ENCODE data around the gene CHMP4A. TPM values are rescaled to one million over a fixed set of nuclear protein-coding genes. Genes with fewer than 3 reads are reported as not detected.

The CHMP4A gene
- total and polyA plus RNA-seq, 2 of the 13 experiments (the other 11 are each of a cell fraction or from before 2014, with no cell fraction given): 83.6 to 113 TPM

DNA sequence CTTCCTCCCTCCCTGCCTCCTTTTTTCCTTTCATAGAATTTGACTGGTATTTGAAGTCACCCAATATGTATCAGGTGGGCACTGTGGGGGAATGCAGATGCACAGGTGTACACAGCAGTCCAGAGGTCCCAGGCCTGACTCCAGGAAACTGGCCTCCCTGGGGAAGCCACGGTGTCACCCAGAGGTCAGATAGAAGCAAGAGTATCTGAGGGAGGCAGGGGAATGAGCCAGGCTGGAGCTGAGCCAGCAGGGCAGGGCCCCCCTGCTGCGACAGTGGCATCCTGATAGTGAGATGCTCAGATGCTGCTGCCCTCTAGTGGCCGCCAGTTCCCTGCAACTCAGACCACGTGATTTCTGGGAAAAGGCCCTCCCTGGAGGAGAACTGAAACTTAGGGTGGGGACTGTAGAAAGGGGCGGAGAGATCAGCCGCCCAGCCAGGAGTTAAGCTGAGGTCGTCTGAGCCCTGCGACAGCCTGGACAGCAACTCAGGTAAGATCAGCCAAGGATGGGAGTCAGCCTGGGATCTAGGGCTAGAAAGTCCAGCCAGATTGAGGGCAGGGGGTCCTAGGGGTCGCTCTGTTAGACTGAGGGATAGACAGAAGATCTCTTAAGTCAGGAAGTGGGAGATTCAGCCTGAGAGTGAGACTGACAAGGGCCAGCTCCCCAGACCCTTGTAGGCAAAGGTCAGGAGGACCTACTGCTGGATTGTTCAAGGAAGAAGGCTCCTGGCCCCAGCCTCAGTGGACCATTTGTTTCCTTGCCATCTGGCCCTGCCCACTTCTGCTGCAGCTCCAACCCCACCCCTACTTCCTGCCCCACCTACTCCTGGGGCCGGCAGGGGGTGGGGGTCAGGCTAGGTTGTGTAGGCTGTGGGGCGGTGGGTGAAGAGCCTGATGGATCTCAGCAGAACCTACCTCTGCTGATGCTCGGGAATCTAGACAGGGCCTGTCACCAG, 52.2 kb downstream of the CHMP4A start, which contains the start of gene IRF9 (continued):
- TF ChIP-seq, protein P1, sequence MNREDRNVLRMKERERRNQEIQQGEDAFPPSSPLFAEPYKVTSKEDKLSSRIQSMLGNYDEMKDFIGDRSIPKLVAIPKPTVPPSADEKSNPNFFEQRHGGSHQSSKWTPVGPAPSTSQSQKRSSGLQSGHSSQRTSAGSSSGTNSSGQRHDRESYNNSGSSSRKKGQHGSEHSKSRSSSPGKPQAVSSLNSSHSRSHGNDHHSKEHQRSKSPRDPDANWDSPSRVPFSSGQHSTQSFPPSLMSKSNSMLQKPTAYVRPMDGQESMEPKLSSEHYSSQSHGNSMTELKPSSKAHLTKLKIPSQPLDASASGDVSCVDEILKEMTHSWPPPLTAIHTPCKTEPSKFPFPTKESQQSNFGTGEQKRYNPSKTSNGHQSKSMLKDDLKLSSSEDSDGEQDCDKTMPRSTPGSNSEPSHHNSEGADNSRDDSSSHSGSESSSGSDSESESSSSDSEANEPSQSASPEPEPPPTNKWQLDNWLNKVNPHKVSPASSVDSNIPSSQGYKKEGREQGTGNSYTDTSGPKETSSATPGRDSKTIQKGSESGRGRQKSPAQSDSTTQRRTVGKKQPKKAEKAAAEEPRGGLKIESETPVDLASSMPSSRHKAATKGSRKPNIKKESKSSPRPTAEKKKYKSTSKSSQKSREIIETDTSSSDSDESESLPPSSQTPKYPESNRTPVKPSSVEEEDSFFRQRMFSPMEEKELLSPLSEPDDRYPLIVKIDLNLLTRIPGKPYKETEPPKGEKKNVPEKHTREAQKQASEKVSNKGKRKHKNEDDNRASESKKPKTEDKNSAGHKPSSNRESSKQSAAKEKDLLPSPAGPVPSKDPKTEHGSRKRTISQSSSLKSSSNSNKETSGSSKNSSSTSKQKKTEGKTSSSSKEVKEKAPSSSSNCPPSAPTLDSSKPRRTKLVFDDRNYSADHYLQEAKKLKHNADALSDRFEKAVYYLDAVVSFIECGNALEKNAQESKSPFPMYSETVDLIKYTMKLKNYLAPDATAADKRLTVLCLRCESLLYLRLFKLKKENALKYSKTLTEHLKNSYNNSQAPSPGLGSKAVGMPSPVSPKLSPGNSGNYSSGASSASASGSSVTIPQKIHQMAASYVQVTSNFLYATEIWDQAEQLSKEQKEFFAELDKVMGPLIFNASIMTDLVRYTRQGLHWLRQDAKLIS (CRISPR knock-in tag; IDR thresholded peaks at IDR 0.05): no peak; the same call in 1 of the 2 replicates
- TF ChIP-seq SCMH1 (CRISPR knock-in tag; IDR thresholded peaks at IDR 0.05; ENCODE audit: borderline replicate concordance): no peak
- no peak; the same call in 1 of the 2 replicates for TF ChIP-seq FOSL1 (CRISPR knock-in tag; IDR thresholded peaks at IDR 0.05; ENCODE audit: borderline replicate concordance)
- TF ChIP-seq ZNF768 (CRISPR knock-in tag; IDR thresholded peaks at IDR 0.05): peak; percentile 21; the same call in 1 of the 2 replicates
- TF ChIP-seq, protein P2, sequence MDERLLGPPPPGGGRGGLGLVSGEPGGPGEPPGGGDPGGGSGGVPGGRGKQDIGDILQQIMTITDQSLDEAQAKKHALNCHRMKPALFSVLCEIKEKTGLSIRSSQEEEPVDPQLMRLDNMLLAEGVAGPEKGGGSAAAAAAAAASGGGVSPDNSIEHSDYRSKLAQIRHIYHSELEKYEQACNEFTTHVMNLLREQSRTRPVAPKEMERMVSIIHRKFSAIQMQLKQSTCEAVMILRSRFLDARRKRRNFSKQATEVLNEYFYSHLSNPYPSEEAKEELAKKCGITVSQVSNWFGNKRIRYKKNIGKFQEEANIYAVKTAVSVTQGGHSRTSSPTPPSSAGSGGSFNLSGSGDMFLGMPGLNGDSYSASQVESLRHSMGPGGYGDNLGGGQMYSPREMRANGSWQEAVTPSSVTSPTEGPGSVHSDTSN (CRISPR knock-in tag; IDR thresholded peaks at IDR 0.05): peak; percentile 69
- 0 out of 2 replicates have a peak, but pooled peaks have one; percentile 54 for TF ChIP-seq ZSCAN12 (CRISPR knock-in tag; IDR thresholded peaks at IDR 0.05)
- TF ChIP-seq SRSF9 (IDR thresholded peaks at IDR 0.05; ENCODE audit: borderline replicate concordance, insufficient read depth, low read depth, low read length, poor library complexity, severe bottlenecking): no peak
- peak; percentile 83 for TF ChIP-seq MNT (IDR thresholded peaks at IDR 0.05)
- TF ChIP-seq ZNF747 (CRISPR knock-in tag; IDR thresholded peaks at IDR 0.05; ENCODE audit: borderline replicate concordance): peak; percentile 99
- peak; percentile 95 for TF ChIP-seq GFI1 (CRISPR knock-in tag; IDR thresholded peaks at IDR 0.05; ENCODE audit: borderline replicate concordance)
- peak; percentile 95; the same call in 1 of the 2 replicates for TF ChIP-seq PHF21A (CRISPR knock-in tag; IDR thresholded peaks at IDR 0.05)
- TF ChIP-seq, protein P3, sequence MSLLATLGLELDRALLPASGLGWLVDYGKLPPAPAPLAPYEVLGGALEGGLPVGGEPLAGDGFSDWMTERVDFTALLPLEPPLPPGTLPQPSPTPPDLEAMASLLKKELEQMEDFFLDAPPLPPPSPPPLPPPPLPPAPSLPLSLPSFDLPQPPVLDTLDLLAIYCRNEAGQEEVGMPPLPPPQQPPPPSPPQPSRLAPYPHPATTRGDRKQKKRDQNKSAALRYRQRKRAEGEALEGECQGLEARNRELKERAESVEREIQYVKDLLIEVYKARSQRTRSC (CRISPR knock-in tag; IDR thresholded peaks at IDR 0.05; ENCODE audit: low read depth): no peak
- TF ChIP-seq, protein P4, sequence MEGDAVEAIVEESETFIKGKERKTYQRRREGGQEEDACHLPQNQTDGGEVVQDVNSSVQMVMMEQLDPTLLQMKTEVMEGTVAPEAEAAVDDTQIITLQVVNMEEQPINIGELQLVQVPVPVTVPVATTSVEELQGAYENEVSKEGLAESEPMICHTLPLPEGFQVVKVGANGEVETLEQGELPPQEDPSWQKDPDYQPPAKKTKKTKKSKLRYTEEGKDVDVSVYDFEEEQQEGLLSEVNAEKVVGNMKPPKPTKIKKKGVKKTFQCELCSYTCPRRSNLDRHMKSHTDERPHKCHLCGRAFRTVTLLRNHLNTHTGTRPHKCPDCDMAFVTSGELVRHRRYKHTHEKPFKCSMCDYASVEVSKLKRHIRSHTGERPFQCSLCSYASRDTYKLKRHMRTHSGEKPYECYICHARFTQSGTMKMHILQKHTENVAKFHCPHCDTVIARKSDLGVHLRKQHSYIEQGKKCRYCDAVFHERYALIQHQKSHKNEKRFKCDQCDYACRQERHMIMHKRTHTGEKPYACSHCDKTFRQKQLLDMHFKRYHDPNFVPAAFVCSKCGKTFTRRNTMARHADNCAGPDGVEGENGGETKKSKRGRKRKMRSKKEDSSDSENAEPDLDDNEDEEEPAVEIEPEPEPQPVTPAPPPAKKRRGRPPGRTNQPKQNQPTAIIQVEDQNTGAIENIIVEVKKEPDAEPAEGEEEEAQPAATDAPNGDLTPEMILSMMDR (CRISPR knock-in tag; IDR thresholded peaks at IDR 0.05): peak; percentile 100
- TF ChIP-seq NFYB (CRISPR knock-in tag; IDR thresholded peaks at IDR 0.05): peak; percentile 67
- peak; percentile 99 for TF ChIP-seq ZNF891 (CRISPR knock-in tag; IDR thresholded peaks at IDR 0.05)
- TF ChIP-seq TBX3 (IDR thresholded peaks at IDR 0.05; ENCODE audit: borderline replicate concordance): no peak
- TF ChIP-seq ESRRA (CRISPR knock-in tag; IDR thresholded peaks at IDR 0.05; ENCODE audit: low read depth): peak; percentile 82
- TF ChIP-seq ZNF12 (CRISPR knock-in tag; IDR thresholded peaks at IDR 0.05): peak; percentile 70; the same call in 1 of the 2 replicates
- peak; percentile 64 for TF ChIP-seq ZNF777 (CRISPR knock-in tag; IDR thresholded peaks at IDR 0.05)

Measured in HepG2 (cell line).